Small intestine (tissue), 7 donors: ENCODE measurements around the gene TTC23L. TPM values are rescaled to one million over a fixed set of nuclear protein-coding genes. Genes with fewer than 3 reads are reported as not detected.
A peak's percentile ranks its signal among the peaks of the same experiment; 100 is the strongest.

Experiments
- DNase-seq, 2 donors: peaks; one replicate each; pipeline versions ENCODE4 v3.0.0 to v3.0.0-alpha.2; 2013
- FAIRE-seq: peaks from 2 replicates; lab custom pipeline; 2012; peaks lifted over from hg19 to GRCh38; lab: Jason Lieb, UNC
- H3K27ac ChIP-seq, 3 donors: one replicate each; pipeline ENCODE4 v1.5.1; 2013; ENCODE audit warnings: low read length in 2 of 3, mild to moderate bottlenecking in 2 of 3, control low read depth in 1 of 3, inconsistent platforms in 1 of 3, low read depth in 1 of 3, moderate library complexity in 1 of 3
- H3K27me3 ChIP-seq, 3 donors: one replicate each; pipeline ENCODE4 v1.6.1; 2013; ENCODE audit warnings: low read length in 3 of 3, inconsistent platforms in 1 of 3; ENCODE audit not compliant: control insufficient read depth in 3 of 3, insufficient read depth in 3 of 3
- H3K36me3 ChIP-seq, 3 donors: one replicate each; pipeline ENCODE4 v1.6.1; 2013; ENCODE audit warnings: low read length in 3 of 3, inconsistent platforms in 1 of 3, low read depth in 1 of 3, mild to moderate bottlenecking in 1 of 3, moderate library complexity in 1 of 3; ENCODE audit not compliant: control insufficient read depth in 3 of 3, insufficient read depth in 2 of 3
- H3K4me1 ChIP-seq, 3 donors: one replicate each; pipeline ENCODE4 v1.6.1; 2013; ENCODE audit warnings: low read length in 2 of 3, inconsistent platforms in 1 of 3, low read depth in 1 of 3, mild to moderate bottlenecking in 1 of 3, moderate library complexity in 1 of 3; ENCODE audit not compliant: control insufficient read depth in 3 of 3, insufficient read depth in 2 of 3
- H3K4me3 ChIP-seq, 3 donors: one replicate each; pipeline ENCODE4 v1.5.1; 2013; ENCODE audit warnings: low read length in 3 of 3, control low read depth in 1 of 3, inconsistent platforms in 1 of 3, low read depth in 1 of 3, mild to moderate bottlenecking in 1 of 3, moderate library complexity in 1 of 3
- H3K9me3 ChIP-seq, 2 donors: one replicate each; pipeline ENCODE4 v1.6.1; 2013; ENCODE audit warnings: low read depth in 1 of 2, low read length in 1 of 2; ENCODE audit not compliant: control insufficient read depth in 2 of 2, insufficient read depth in 1 of 2
- WGBS, 3 donors: extraction: QIAGEN DNeasy Blood & Tissue Kit; methylation state at CpG; one replicate each; pipeline ENCODE4 v1.1.7; 2013; 5-methylcytosine and 5-hydroxymethylcytosine counted together
- polyA plus RNA-seq, 4 donors: library from polyadenylated mRNA; stranded (reverse) in 3 of 4; unstranded in 1 of 4; fragments of 200-250 nt in 3 of 4; fragments of 120-200 nt in 1 of 4; gene quantifications; one replicate each; pipeline versions ENCODE4 v1.2.1 to v1.2.3, GENCODE V29; 2013
- donor health status: healthy with polysubstance abuse.
- donor health status: control.
- donor health status: control.
- donor health status: Bipolar disorder and iron deficiency.
- donor health status: healthy.

The TTC23L gene
- polyA plus RNA-seq, 4 donors: 0.27 to 0.87 TPM; not detected in 2

GRCh38 chr5:34892414-34892813 lies 53.5 kb downstream of the TTC23L start:
- Histone ChIP-seq H3K9me3 (no peaks in the 10 kb centered on the region), H3K4me1 (peaks cover 0 to 5% (median 0%) of the 10 kb centered on the region in 3 donors), H3K27me3 (no peaks in the 10 kb centered on the region), H3K36me3 (no peaks in the 10 kb centered on the region), H3K27ac (no peak overlapping the region), H3K4me3 (no peak overlapping the region)
- DNase-seq: no peak
- 88 to 95% (median 91%) methylated on average over 6 of the region's 6 CpGs for WGBS, 3 donors
- FAIRE-seq: no peak

GRCh38 chr5:34894716-34895115 lies 55.8 kb downstream of the TTC23L start:
- WGBS, 3 donors: 96 to 100% (median 97%) methylated on average over 1 of the region's 1 CpG
- Histone ChIP-seq H3K27me3 (no peaks in the 10 kb centered on the region), H3K36me3 (no peaks in the 10 kb centered on the region), H3K4me3 (no peak overlapping the region), H3K4me1 (peaks cover 0 to 5% (median 0%) of the 10 kb centered on the region in 3 donors), H3K27ac (no peak overlapping the region), H3K9me3 (no peaks in the 10 kb centered on the region)
- no peak for FAIRE-seq
- no peak for DNase-seq

GRCh38 chr5:34895641-34896419 lies 56.9 kb downstream of the TTC23L start:
- Histone ChIP-seq H3K27me3 (no peaks in the 10 kb centered on the region), H3K4me3 (no peak overlapping the region), H3K4me1 (peaks cover 0 to 5% (median 0%) of the 10 kb centered on the region in 3 donors), H3K36me3 (no peaks in the 10 kb centered on the region), H3K27ac (no peak overlapping the region), H3K9me3 (no peaks in the 10 kb centered on the region)
- peak; percentile 21 to 30 for DNase-seq
- no peak for FAIRE-seq
- 27 to 72% (median 42%) methylated on average over 2 of the region's 2 CpGs for WGBS, 3 donors

- Histone ChIP-seq H3K36me3 (no peaks in the 10 kb centered on the region), H3K4me1 (peaks cover 0 to 5% (median 0%) of the 10 kb centered on the region in 3 donors), H3K27me3 (no peaks in the 10 kb centered on the region), H3K4me3 (no peak overlapping the region), H3K9me3 (no peaks in the 10 kb centered on the region), H3K27ac (no peak overlapping the region)
- FAIRE-seq: no peak
- DNase-seq: no peak
These were observed 58.7 kb downstream of the TTC23L start for GRCh38 chr5:34897646-34898045.

GRCh38 chr5:34898258-34898895 lies 59.4 kb downstream of the TTC23L start:
- 3% methylated on average over 3 of the region's 3 CpGs for WGBS, 3 donors
- H3K4me3 ChIP-seq: no peak overlapping the region

GRCh38 chr5:34899066-34899465 lies 60.1 kb downstream of the TTC23L start:
- no peak for FAIRE-seq
- WGBS, 3 donors: 94 to 95% (median 94%) methylated on average over 2 of the region's 2 CpGs

More at GRCh38 chr5:34898258-34898895, 59.4 kb downstream of the TTC23L start:
- FAIRE-seq: no peak
- no peaks in the 10 kb centered on the region for H3K27me3 ChIP-seq
- no peak overlapping the region for H3K27ac ChIP-seq
- H3K36me3 ChIP-seq: no peaks in the 10 kb centered on the region
- H3K4me1 ChIP-seq: peaks cover 0 to 5% (median 0%) of the 10 kb centered on the region in 3 donors
- peak; percentile 72 to 82 for DNase-seq
- H3K9me3 ChIP-seq: no peaks in the 10 kb centered on the region

GRCh38 chr5:34900652-34901051 lies 61.7 kb downstream of the TTC23L start:
- H3K4me3 ChIP-seq: no peak overlapping the region
- no peaks in the 10 kb centered on the region for H3K9me3 ChIP-seq
- H3K36me3 ChIP-seq: peaks cover 0 to 4% (median 2%) of the 10 kb centered on the region in 3 donors
- H3K4me1 ChIP-seq: peaks cover 0 to 5% (median 0%) of the 10 kb centered on the region in 3 donors
- H3K27ac ChIP-seq: no peak overlapping the region
- WGBS, 3 donors: 87 to 90% (median 89%) methylated on average over 6 of the region's 6 CpGs
- FAIRE-seq (no peak), DNase-seq (no peak)
- no peaks in the 10 kb centered on the region for H3K27me3 ChIP-seq

More at GRCh38 chr5:34899066-34899465, 60.1 kb downstream of the TTC23L start:
- no peak overlapping the region for H3K4me3 ChIP-seq
- H3K36me3 ChIP-seq: peaks cover 0 to 3% (median 0%) of the 10 kb centered on the region in 3 donors
- no peaks in the 10 kb centered on the region for H3K9me3 ChIP-seq
- H3K27me3 ChIP-seq: no peaks in the 10 kb centered on the region
- no peak for DNase-seq
- H3K27ac ChIP-seq: no peak overlapping the region
- peaks cover 0 to 5% (median 0%) of the 10 kb centered on the region in 3 donors for H3K4me1 ChIP-seq

GRCh38 chr5:34903260-34903659 lies 64.3 kb downstream of the TTC23L start:
- FAIRE-seq (no peak), DNase-seq (no peak)
- Histone ChIP-seq H3K9me3 (no peaks in the 10 kb centered on the region), H3K4me3 (no peak overlapping the region), H3K27ac (no peak overlapping the region), H3K27me3 (no peaks in the 10 kb centered on the region), H3K4me1 (no peaks in the 10 kb centered on the region), H3K36me3 (peaks cover 0 to 10% (median 2%) of the 10 kb centered on the region in 3 donors)
- WGBS, 3 donors: 93 to 100% (median 96%) methylated on average over 1 of the region's 1 CpG
